ENCODE measurements around the gene QRFP.

QRFP gene

DNA sequence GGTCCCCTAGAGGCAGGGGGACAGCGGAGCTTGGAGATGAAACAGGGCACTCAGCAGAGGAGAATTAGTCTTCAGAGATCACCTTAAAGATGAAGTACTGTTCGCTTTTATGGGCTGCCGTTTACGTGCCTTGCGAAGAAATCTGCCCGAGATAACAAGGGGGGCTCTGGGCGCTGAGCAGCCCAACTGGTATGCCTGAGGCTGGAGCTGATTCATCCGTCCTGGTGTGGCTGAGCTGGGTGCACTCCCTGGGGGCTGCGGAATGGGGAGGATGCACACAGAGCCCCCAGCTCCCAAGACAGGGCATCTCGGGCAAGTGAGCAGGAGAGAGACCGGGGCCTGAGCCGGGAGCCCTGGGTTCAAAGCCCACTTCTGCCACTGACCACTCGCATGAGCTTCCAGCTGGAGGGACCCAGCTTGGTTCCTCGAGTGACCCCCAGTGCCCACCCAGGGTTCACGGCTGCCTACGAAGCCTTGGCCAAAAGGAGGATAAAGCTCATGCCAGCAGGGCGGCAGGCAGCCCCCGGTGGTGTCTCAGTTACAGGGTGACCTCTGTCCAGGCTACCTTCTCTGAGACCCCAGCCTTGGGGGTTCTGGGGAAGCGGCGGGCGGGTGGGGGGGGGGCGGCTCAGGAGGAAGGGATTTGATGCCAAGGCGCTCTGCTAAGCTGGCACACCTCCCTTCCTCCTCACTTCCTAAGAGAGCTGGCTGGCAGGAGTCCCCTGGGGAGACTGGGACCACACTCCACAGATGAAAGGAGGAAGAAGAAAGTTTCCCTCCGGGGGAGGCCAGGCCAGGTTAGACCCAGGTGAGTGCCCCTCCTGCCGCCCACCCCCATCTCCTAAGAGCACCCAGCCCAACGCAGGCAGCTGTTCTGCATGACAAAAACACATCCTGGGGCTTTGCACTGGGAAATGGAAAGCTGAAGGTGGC lies 36.8 kb upstream of the QRFP start:
- no peak for DNase-seq

DNA sequence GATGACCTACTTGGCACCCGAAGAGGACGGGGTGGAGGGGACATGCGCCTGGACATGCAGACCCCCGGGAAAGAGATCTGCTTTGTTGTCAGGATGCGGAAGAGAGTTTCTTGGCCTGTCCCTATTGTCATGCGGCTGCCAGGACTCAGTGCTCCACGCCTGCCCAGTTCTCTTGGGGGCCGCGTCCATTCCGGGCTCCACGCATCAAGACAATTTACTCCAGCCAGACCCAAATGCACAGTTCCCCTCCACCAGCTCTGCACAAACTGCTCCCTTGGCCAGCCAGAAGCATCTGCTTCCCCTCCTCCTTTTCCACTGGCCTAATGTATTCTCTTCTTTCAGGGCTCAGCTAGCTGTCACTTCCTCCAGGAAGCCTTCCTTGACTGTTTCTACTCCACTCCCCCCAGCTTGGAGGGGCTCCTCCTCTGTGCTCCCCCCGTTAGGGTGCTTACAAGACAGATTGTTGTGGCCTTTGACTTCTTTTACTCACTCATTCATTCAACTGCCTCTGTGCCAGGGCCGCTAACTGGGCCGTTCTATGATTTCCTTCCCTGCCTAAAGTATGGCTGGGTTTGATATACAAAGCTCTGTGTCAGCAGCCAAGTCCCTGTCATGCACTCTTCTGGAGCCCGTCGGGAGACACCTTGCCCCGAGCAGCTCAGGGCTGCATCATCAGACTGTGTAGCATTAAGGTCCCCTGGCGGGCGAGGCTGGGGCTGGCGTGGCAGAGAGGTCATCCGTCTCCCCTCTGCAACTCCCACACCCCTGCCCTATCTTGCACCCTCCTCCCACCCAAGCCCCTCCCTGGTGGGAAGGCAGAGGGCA lies 35.9 kb upstream of the QRFP start:
- no peak for DNase-seq

DNA sequence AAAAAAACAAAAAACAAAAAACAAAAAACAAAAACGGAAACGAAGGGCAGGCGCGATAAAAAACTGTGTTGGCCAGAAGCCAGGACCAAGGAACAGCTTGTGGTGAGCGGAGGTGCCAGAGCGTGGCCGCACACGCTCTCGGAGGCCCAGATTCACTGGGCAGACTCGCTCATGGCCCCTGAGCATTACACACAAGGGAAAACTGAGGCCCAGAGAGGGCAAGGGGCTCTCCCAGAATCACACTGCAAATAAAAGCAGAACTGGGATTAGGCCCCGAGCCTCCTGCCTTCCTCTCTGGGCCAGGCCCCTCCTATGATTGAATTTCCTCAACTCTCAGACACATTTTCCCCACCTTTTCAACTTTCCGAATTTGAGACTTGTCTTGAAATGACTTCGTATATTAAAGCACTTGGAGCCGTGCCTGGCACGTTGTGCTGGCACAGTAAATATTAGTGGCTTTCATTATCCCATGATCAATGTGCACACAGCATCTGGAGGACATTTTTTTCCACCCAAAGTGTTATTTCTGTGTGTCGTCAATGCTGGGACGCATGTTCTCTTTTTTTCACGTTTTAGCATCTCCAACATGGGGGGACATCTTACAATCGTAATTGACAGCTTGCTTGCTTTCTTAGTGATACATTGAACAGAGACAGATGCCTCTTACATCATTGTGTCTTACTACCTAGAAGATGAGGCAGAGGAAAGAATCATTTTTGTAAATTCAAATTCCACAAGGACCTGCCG lies 35.1 kb upstream of the QRFP start:
- no peak for DNase-seq

DNA sequence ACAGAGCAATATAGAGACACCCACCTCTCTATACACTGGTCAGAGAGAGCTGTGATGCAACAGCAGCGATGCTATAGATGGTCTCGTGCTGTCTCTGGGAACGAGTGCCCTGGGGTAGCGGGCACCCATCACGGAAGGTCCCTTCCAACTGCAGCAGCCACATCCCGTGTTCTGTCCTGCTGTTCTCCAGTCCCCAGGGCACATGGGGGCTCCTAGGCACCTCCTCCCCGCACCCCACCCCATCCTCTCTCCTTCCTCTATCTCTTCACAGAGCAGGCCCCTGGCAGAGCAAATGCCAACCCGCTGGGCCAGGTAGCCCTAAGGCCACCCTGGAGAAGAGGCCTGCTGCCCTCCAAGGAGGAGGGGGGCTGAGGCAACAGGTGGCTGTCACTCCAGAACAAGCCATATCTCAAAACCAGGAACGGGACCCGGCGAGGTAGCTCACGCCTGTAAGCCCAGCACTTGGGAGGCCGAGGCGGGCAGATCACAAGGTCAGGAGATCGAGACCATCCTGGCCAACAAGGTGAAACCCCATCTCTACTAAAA lies 34.3 kb upstream of the QRFP start:
- DNase-seq: no peak

DNA sequence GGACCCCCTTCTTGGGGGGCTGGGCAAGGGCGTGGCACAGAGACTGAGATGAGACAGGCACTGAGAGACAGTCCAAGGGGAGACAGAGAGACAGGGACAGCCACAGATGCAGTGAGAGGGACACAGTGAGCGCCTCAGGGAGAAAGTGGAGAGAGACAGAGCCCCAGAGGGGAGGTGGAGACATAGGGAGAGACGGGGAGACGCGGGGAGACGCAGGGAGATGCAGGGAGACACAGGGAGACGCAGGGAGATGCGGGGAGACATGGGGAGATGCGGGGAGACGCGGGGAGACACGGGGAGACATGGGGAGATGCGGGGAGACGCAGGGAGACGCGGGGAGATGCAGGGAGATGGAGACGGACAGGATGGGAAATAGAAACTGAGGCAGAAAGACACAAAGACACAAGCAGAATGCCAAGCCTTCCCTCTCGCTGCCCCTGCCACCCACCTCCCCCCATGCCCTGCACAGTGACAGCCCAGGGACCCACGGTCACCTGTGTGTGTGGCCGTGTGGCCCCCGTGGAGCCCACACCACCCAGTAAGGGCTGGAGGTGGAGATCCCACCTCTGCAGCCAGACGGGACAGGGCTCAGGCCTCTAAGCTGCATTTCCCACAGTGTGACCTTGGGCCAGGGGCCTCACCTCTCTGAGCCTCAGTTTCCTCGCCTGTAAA lies 33.7 kb upstream of the QRFP start:
- DNase-seq: no peak

DNA sequence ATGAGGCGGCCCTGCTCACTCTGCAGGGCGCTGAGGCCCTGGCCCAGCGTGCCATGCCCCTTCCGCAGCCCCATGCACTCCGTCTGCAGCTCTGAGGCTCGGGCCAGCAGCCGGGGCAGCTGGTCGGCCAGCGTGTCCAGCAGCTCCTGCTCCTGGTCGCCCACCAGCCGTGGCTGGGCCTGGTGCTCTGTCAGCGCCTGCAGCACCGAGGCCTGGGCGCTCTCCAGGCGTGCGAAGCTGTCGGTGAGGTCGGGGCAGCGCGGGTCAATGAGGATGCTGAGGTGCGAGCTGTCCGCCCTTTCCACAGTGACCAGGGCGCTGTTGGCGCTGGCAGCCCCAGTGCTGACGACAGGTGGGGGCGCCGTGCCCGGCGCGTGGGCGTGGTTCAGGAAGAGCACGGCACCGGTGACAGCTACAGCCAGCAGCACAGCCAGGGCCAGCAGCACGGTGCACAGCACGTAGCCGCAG lies 33.0 kb upstream of the QRFP start:
- DNase-seq: no peak

DNA sequence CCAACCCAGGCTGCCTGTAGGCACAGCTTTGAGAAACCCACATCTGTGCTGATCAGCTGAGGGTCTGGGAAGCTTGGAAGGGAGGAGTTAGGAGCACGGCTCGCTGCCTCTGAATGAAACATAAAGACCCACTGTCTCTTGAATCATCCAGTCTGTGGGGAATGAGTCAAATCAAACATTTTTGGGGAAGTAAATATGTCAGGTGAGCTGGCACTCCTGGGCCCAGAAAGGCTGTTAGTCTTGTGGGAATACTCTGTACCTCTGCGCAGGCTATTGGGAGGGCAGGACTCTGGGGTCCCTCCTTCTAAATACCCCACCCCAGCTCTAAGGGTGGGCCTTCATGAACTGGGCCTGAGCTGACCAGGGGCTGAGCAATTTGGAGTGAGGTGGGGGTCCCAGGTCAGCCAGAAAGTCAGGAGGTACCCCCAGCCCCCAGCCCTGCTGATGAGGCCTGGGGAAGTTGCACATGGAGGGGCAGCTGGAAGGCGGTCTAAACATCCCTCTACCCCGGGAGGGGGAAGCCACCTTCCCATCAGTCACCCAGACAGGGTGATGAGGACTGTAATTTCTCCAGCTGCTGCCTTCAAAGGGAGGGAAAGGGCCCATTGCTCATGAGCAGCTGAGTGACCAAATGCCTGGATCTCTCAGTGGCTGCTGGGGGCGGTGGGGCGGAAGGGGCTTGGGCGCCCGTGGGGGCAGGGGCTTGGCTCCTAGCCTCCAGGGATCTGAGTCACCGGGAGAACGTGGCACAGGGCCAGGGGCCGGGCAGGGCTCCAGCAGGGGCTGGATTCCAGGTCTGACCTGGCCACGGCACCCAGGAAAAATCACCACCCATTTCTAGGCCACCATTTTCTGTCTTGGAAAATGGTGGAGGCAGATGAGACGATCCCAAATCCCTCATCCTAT lies 31.6 kb upstream of the QRFP start:
- DNase-seq: no peak

DNA sequence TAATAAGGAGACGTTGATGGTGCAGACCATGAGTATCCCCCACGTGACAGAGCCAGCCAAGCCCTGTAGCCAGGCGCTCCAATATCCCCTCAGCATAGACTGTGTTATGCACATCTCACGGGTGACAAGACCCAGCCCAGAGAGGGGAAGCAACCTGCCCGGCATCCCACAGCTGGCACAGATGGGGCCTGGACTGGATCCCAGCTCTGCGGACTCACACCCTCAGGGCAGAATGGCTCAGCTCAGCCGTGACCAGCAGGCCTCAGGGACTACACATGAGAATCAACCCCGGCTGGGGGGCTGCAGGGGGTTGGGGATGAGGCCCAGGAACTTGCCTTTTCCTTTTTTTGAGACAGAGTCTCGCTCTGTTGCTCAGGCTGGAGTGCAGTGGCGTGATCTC lies 30.7 kb upstream of the QRFP start:
- DNase-seq: no peak

DNA sequence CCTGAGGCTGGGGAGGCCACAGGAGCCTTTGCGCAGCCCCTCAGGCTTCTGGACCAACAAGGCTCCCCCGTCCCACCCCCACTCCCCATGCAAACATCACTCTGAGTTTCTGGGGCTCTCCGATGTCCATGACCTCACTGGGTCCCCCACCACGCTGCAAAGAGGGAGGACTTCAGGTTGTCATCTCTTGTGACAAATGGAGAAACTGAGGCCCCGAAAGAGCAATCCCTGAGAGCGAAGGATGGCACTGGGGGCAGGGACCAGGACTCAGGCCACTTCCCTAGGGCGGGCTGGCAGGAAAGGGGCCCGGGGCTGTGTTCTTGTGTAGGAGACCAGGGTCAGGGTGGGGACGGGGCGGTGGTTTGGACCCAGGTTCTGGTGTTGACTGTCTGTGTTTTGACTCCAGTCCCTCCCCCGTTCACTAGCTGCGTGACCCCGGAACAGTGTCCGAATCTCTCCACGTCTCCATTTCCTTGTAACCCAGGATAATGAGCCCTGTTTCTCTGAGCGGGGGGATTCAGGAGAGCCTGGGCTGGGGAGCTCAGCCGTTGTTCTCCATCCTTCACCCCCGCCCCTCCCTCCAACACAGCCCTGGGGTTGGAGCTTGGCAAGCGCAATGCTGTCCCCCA lies 28.6 kb upstream of the QRFP start:
- DNase-seq: no peak

DNA sequence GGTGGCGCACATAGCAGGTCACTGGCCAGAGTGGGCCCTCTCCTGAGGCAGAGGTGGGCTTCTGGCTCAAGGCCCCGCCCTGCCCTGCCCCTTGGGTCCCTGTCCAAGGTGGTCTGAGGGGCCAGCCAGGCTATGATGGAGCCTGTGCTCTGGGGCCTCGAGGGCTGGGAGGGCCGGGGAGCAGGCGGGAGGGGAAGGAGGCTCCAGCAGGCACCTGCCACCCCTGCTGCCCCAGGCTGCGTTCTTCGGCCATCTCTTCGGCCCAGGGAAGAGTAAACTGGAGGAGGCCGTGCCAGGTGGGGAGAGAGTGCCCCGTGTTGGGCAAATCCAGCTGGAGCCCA lies 27.8 kb upstream of the QRFP start:
- DNase-seq: no peak

DNA sequence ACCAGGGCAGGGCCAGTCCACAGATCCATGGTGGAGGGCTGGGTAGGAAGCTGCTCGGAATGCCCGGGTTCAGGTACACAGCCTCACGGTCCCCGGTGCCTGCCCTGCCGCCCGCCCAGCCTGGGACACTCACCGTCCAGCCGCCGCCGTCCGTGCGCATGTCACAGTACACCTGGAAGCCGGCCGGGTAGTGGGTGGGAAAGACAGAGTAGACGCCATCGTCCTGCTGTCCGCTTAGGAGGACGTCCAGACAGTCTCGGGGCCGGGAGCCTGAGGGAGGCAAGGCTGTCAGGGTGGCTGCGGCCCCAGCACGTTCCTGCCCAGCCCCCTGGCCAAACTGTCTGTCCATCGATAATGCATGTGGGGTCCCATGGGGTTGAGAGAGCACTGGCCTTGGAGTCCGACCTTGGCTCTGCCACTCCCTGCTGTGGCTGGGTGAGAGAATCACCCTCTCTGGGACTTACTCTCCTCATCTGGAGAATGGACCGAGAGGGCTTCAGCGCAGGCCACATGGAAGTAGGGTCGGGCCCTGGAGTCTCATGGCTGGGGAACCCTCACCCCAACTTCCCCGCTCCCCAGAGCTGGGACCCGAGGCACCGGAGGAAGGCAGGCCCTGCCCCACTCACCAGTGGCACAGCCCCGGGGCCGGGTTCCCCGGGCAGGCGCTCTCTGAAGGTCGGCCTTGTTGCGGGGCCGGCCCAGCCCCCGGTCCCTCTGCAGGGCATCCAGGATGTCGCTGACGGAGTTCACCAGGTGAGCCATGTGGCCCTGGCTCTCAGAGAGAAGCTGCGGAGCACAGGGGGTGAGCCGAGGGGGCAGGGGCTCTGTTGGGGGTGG lies 27.2 kb upstream of the QRFP start:
- DNase-seq: no peak

DNA sequence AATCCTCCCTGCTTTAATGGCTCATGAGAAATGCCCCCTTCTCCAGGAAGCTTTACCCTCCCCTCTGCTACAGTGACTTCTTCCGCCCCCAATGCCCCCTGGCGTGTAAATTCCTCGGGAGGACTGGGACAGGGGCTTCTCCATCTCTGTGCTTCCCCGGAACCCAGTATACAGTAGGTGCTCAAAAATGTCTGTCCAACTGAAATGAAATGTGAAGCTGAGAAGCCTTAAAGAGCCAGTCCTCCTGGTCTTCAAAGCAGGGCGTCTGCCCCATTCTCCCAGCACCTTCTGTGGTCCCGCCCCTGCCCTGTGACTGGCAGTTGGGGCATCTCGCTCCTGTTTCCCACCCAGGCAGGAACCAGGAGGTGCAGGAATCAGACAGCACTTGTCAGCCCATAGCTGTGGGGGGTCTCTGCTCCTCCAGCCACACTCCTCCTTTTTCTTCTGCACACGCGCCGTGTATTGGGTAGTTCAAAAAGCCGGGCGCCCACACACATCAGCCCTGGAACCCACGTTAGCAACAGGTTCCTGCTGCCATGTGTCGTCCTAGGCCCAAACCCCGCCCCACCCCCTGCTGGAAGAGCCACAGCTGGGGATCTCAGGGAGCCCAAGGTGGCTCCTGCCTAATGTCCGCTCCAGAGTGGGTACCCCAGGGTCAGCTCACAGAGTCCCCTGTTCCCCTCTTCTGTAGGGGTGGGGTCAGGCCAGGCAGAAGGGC lies 26.4 kb upstream of the QRFP start:
- no peak for DNase-seq

DNA sequence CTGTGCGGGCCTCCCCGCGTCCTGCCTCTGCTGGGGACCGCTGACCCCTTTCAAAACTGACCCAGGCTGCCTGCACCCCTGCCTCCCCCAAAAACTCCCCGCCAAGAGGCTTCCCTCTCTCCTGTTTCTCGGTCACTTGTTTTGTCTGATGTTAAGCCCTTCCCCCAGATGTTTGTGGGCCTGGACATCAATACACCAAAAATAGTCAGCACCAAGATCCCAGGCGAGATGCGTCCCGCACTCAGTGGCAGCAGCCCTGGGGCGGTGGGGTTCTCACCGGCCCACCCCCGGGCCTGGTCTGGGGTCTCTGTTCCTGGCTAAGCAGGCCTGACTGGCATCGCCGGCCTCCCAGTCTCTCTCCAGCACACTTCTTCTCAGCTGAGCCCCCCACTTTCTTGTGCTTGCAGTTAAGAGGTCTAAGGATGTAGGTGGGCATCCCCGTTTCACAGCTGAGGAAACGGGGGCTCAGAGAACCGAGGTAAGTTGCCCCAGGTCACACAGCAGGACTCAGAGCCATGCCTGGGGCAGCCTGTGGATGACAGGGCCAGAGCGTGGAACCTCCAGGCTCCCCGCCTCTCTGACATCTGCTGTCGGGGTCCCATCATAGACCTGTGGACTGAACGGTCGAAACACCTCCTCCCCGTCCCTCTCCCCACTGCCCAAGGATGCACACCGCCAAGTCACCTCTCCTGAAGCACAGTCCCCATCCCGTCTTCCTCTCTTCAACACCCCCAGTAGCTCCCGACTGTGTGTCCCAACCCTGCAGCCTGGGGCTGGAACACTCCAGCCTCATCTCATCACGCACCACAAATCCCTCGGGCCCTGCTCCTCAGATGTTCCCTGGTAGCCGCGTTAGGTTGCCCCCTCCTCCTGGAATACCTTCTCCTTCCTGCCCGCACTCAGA lies 25.6 kb upstream of the QRFP start:
- DNase-seq: no peak

DNA sequence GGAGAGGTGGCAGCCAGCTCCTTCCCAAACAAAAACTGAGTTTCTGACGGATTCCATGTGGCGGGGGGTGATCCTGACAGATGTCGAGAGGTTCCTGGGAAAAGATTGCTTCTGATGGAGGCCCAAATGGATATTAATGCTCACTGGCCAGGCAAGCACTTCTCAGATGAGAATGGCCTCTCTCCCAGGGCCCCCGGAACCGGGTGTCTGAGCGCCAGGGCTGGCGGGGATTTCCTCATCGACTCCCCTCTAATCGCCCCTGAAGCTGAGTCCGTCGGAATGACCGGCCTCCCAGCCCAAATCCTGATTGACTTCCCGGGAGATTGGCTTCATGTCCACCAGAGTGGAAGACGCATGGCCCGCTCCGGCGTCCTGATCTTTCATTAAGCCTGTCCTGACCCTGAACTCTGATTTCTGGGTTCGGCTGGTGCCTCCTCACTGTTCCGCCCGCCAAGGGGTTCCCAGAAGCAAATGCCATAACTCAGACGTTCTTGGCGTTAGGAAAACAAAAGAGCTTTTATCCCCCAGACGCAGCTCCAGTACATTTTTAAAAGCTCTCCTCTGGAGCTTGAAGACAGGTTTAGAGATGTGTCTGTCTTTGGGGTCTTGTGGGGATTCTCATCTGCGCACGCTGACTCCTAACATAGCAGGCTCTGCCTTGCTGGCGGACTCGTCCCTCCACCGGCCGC lies 24.8 kb upstream of the QRFP start:
- no peak for DNase-seq

DNA sequence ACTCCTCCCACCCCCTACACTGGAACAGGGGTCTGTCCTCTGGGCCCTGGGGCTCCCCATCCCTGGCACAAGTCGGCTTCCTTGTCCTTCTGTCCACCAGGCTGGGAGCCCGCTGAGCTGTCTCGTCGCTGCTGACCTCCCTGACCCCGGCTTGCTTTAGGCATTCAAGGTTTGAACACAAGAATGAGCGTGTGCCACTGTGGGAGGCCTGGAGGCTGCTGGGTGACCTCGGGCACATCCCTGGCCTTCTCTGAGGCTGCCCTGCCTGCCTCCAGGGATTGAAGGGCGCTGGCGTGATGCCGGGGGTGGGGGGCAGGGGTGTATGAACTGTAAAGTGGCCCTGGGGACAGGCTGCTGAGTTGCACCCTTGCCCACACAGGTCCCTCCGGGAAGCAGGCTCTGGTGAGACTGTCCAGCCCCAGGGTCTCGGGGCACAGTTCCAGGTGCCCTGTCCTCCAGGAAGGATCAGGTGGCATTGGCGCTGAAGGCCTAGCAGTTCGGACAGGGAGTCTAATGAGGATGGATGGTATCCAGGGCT lies 24.2 kb upstream of the QRFP start:
- DNase-seq: no peak

DNA sequence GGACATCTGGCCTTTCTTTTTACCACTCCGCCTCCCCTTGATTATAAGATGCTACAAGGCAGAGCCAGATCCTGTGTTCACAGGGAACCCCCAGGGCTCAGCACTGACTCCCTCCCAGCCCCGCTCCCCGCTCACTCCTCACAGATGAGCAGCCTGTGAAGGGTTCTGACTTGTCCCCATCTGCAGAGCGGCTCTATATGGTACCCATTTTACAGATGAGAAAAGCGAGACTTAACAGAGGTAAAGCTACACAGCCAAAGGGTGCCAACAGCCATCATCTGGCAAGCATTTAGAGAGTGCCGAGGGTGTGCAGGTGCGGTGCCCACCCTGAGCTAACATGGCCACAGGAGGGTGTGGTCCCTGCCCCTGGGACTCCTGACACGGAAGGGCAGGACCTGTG lies 23.6 kb upstream of the QRFP start:
- DNase-seq: no peak

DNA sequence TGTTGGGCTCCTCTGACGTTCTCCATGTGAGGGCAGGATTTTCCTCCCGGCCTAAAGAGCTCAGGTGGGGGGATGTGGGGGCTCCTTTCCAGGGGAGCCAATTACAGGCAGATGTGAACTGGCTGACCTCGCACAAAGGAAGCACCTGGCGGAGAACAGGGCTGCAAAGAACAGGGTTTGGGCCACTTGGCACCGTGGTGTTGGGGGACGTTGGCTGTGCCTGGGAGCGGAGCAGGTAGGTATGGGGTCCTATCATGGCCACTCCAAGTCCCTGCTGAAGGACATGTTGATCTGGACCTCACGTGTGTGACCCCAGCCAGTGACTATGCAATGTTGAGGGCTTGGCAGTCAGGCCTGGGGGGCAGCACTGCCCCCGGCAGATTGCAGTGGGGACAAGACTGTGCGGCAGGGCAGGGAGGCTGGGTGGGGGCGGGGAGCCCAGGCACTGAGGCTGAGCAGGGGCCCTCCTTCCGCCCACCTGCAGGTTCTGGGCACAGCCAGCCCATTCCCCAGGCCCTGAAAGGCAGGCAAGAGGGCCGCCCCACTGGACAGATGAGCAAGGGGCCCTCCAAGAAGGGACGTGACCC lies 23.0 kb upstream of the QRFP start:
- no peak for DNase-seq

Measured in NCI-H1436 treated with DMSO at 0.1 percent for 48 hours (cell line).